GM19099 (cell line): ENCODE results near the gene TRMT1.

ENCODE experiments used
- POLR2A ChIP-seq: IDR thresholded peaks from 3 replicates; pipeline ENCODE4 v1.6.1; 2011; ENCODE audit warnings: low read depth; ENCODE audit not compliant: insufficient read length; ENCODE audit errors: extremely low read depth

The TRMT1 gene

DNA sequence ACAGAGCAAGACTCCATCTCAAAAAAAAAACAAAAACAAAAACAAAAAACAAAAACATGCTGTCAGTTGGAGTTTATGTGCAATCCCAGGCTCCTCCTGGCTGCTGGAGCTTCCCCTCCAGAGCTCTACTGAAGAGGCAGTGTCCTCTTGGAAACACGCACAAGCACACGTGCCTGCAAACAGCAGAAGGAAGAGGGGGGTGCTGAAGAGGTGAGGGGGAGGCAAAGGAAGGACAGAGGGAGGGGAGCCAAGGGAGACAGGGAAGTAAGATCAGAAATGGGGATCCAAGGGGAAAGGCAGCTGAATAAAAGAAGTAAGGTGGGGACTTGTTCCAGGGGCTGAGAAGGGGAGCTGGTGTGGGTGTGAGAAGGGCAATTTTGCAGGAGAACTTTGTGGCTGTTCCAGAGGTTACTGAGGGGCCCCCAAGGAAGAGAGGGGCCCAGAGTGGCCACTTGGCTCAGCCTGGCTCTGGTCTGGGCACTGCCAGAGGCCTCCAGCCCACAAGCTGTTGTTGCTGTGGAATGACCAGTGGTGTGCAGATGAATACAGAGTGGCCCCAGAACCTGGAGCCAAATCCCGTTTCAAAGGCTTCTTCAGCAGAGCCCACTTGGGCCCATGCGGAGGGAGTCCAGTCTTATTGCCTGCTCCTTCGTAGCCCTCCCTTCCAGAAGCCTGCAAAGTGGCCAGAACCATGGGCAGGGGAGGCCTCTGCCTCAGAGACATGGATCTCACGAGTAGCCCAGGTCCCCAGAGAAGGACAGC is 48.3 kb downstream of the TRMT1 start:
- no peak for TF ChIP-seq POLR2A

DNA sequence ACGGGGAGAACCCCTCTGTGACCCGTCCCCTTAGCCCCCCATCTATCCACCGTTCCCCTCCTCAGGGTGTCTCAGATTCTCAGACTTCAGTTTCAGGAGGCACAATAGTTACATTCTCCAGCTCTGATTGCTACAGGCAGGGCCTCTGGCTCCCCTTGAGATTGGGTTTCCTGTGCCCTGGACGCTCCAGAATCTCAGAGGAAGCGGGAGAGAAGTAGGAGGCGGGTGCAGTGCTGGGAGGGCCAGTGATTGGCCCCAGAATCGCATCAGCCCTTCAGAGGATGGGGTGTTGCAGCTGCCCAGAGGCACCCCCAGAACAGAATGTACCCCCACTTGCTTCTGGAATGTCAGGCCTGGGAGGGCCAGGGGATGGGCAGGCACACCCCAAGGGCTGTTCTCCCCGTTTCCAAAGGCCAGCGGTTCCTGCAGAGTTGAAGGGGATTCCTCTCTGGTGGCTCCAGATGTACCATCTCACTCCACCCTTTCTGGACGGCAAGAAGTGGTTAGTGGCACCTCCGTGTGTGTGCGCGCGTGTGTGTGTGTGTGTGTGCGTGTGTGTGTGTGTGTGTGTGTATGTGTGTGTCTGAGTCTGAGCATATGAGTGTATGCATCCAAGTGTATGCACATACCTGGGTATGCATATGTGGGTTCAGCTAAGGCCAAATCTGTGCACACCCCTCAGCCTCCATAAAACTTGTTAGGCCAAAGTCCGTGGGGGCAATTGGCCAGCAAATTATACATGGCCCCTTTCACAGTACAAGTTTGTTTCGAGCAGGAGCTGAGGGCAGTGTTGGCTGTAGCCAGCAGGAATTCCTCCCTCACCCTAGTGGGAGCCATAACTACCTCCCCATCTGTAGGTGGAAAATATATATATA is 49.4 kb downstream of the TRMT1 start:
- TF ChIP-seq POLR2A, result no peak

DNA sequence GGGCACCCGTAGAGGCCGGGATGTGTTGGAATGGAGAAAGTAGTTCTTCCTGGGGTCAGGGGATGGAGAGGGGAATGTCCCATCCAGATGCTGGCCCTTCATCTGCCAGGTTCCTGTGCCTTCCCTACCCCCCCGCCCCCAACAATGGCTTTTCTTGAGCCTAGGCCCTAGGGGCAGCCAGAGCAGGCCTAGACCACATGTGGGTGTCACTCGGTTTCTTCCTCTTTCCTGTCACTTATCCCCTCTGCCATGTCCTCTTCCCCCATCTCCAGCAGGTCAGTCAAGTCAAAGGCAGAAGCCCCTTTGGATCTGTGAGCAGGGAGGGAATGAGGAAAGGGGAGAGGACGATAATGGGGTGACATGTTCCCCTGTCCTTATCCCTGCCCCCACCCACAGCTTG is 50.3 kb downstream of the TRMT1 start:
- TF ChIP-seq POLR2A, result no peak

DNA sequence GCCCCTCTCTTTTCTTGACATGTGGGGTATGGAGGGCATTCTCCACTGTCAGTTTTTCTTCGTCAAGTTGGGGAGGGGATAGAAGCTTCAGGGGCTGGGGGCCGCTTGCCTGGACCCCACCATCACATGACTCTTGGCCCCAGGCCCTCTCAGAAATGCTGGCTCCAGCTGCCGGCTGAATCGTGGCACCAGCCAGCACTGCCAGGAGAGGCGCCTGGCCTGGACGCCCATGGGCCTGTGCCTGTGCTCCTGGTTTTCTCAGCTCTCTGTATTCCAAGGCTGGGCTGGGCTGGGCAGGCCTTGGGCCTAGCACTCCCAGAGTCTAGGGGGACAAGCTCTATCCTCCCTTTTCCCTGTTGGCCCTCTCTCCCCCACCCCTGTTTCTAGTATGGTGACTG is 52.4 kb downstream of the TRMT1 start:
- no peak for TF ChIP-seq POLR2A

DNA sequence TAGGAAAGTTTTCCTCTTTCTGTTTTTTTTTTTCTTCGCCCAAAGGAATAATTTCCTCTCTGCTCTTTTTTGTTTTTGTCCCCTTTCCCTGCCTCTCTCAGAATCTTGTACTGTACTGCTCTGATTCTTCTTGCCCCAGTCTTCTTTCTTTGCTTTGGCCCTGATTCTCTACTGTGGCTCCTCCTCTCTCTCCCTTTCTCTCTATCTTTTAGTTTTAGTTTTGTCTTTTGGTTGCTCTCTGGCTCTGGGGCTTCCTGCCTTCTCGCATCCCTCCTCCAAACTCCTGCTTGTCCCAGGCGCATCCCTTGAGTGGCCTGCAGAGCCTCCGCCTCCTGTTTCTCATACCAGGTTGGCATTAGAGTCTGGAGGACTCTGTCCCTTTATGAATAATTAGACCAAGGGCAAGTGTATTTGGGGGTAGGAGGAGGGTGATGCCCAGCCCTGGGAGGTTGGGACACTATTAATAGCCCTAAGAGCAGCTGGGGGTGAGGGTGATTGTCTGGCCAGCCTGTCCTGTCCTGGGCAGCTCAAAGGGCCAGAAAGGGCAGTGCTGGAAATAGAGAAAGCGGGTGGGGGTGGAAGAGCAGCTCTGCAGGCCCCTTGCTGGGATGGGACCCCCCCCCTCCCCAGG is 53.0 kb downstream of the TRMT1 start:
- no peak for TF ChIP-seq POLR2A

DNA sequence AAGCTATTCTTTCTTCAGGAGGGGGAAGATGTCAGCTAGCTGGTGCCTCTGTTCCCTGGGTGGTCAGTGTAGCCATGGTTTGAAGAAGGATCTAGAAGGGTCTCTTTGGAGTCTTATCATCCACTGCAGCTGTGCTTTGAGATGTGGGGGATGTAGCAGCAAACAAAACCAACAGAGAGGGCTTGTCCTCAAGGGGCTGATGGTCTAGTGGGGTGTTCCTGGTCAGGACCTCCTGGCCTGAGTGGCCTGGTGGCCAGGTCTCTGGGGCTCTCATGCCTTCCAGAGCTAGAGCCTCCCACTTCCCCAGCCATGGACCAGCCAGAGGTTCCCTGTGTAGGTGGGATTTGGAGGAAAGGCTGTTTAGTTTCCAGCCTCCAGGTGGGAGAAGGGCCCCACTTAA is 54.2 kb downstream of the TRMT1 start:
- no peak for TF ChIP-seq POLR2A

DNA sequence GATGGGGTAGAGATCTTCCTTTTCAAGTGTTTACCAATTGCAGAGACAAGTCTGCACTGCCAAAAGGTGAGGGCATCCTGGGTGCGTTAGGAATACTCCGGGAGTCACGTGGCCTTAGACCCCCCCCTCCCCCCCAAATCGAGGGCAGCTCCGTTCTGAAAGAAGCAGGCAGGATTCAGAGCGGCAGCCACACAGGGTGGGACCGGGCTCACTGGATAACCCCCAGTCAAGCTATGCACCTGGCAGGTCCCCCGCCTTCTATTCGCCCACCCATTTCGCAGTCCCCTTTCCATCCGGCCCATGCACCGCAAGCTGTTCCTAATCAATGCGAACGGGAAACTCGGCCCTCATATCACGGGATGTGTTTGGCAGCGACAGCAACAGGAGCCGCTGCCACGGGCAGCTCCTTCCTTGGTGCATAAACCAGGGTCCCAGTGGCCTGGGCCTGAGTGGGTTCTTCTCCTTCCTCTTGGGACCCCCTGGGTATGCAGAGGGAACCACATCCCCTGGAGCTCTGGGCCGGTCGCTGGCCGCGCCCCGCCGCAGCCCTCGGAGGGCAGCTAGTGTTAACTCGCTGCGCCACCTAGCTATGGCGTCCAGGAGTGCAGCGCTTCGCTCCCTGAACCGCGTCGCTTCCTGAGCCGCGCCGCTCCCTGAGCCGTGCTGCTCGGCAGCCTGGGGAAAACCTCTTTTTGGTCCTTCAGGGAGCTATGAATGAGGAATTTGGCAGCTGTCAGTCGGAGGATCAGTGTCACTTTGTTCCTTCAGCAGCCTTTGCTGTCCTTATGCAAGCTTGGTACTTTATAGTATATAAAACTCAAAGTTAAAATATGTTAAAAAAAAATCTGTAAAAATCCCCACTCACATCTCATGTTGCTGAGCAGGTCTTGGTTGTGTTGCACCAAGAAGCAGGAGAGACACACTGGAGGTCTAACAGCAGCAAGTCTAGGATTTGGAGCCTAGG is 55.3 kb downstream of the TRMT1 start:
- no peak for TF ChIP-seq POLR2A

DNA sequence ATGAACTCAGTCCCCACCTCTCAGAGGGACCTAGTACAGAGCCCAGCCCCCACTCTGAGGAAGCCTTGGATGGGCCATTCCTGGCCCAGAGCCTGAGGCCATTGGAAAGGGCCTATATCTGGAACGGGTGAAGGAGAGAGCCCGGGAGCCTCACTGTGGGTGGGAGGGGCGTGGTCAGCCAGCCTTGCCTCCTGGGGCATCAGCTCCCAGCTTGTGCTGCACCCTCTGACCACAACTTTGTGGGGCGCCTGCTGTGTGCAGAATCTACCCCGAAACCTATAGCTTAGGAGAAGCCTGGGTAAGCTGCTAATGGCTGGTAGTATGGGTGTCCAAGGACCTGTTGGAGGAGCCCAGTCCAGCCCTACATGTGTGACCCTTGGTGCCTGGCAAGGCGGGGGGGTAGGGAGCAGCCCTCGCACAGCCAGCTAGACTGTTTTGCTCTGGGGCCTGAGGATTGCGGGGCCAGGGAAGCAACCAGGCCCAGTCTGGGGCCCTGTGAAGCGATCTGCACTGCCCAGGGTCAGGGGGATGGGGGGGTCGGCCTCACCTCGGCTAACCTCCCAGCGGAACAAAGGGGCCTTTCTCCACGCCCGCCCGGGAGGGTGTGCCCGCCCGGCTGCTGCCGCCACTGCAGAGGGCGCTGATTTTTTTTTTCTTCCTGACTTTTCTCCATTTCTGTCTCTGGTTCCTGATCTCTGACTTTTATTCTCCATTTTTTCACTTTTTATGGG is 56.1 kb downstream of the TRMT1 start:
- TF ChIP-seq POLR2A, result no peak

DNA sequence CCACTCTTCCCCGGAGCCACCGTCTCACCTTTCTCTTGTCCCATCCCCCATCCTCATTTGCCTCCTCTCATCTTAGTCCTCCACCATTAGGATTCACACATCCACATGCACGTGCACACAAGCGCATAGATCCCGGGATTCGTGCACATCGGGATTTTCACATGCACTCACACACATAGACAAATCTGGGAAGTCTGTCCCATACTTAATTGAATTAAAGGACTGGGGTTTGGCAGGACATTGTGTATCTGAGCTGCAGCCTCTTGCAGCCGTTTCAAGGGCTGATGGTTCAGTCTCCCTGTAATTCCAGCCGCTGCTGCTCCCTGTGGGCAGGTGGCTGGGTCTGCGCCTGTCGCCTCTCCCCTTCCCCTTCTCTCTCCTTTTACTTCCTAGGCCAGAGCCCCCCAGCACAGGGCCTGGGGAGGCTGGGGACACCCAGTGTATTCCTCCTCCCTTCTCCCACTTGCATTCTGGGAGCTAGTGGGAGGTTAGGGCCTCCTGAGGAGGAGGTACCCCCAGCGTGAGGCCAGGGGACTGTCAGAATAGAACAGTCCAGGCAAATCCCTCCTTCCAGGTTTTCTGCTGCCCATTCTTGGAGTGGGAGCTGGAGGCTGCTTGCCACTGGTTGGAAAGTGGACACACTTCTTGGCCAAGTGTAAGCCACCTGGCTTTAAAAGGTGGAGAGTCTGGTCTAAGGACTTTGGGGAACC is 57.4 kb downstream of the TRMT1 start:
- no peak for TF ChIP-seq POLR2A

DNA sequence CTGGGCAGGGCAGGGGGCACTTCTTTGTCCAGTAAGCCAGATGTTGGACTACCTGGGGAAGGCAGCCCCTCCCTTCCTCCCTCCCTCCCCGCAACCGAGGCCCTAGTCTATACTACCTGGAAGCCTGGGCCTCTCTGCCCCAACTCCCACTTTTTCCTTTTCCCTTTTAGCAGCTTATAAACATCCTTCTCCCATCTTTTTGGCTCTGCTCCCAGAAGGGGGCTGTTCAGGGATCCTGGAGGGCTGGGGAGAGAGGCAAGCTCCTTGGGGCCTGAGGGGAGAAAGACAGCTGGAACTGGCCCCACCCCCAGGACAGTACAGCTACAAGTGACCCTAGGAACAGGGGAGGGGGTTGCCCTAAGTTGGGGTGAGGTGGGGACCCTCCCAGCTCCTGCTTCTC is 58.8 kb downstream of the TRMT1 start:
- no peak for TF ChIP-seq POLR2A

DNA sequence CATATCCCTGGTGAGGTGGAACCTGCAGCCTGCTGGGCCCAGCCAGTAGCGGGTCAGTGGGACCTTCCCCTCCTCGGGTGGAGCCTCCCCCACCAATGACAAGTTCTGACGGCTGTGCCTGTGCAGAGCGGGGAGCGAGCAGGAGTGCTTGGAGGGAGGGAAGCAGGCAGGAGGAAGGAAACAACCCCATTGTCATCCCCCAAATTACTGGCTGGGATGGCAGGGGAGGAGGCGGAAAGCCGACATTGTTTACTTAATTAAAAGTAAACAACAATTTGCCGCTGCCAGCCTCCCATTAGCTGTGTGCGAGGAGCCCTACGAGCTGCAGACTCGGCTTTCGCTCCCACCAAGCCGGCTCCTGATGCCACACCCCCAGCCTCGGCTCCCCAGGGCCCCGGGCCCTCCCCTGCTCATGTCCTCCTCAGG is 59.4 kb downstream of the TRMT1 start:
- no peak for TF ChIP-seq POLR2A

DNA sequence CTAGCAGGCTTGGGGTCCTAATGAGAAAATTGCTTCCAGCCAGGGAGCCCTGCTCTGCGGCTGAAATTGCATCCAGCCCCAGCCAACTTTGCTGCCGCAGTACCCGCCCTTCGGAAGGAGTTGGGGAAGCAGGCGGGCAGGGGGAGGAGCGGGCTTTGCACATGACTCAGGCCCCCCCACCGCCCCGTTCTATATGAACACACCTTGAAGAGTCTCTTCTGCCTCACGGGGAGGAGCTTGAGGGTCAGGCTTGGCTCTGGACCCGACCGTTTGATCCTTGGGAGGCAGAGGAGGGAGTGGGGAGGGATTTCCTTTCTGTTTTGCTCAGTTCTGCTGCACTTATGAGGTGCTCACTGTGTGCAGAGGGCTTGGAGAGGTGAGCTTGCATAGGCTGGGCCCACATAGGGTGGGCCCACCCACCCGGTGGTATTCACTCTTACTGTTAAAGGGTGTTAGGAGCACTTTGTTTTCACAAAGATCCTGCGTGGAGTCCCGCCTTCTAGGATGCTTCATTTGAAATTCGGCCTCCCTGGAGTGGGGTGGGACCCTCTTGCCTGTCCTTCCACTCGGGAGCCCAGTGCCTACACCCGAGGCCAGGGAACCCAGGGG is 60.4 kb downstream of the TRMT1 start:
- TF ChIP-seq POLR2A, result no peak
